MCF 10A (cell line): ENCODE data around the gene SHROOM3. TPM values are rescaled to one million over a fixed set of nuclear protein-coding genes. Genes with fewer than 3 reads are reported as not detected.

Source experiments
- BruUV-seq: library from RNA; stranded (reverse); fragments of 400-500 nt; replicated peaks from 2 replicates; lab custom pipeline; 2021; lab: Mats Ljungman, UMichigan
- CTCF ChIA-PET: fragments of 300-600 bp; sonication (Branson Sonifier 250); formaldehyde crosslinking; extraction: SDS; loops from one replicate; lab custom pipeline; 2021; ENCODE audit warnings: antibody characterized with exemption, inconsistent platforms; lab: Yijun Ruan, JAX
- POLR2A ChIA-PET: fragments of 300-600, 350-650 bp; sonication (Branson Sonifier 250); formaldehyde crosslinking; extraction: SDS; loops from one replicate; lab custom pipeline; 2020; ENCODE audit warnings: antibody characterized with exemption, inconsistent platforms; lab: Yijun Ruan, JAX
- DNase-seq: peaks from one replicate; pipeline ENCODE4 v3.0.0-alpha.2; 2018; ENCODE audit not compliant: unreplicated experiment
- H3K27ac Mint-ChIP-seq: one replicate; pipeline ENCODE4 v1.8.0; 2022; ENCODE audit warnings: mild to moderate bottlenecking, low read depth, mixed read lengths; ENCODE audit not compliant: unreplicated experiment
- H3K27me3 Mint-ChIP-seq: one replicate; pipeline ENCODE4 v1.8.0; 2022; ENCODE audit warnings: mixed read lengths; ENCODE audit not compliant: insufficient read depth, unreplicated experiment
- H3K36me3 Mint-ChIP-seq: one replicate; pipeline ENCODE4 v1.8.0; 2022; ENCODE audit warnings: mild to moderate bottlenecking, moderate library complexity, mixed read lengths; ENCODE audit not compliant: insufficient read depth, unreplicated experiment
- H3K4me1 Mint-ChIP-seq: one replicate; pipeline ENCODE4 v1.8.0; 2022; ENCODE audit warnings: mixed read lengths; ENCODE audit not compliant: insufficient read depth, unreplicated experiment
- H3K4me3 Mint-ChIP-seq: one replicate; pipeline ENCODE4 v1.8.0; 2022; ENCODE audit warnings: mild to moderate bottlenecking, moderate library complexity, mixed read lengths; ENCODE audit not compliant: unreplicated experiment
- H3K9me3 Mint-ChIP-seq: one replicate; pipeline ENCODE4 v1.8.0; 2022; ENCODE audit warnings: mixed read lengths; ENCODE audit not compliant: unreplicated experiment
- intact Hi-C: fragments of 100-400 bp; cut with micrococcal nuclease; formaldehyde crosslinking; loops from 2 replicates; pipeline ENCODE4 v1.14.1; 2022
- total RNA-seq: library from RNA; stranded (reverse); gene quantifications from 2 replicates; pipeline ENCODE4 v1.2.3, GENCODE V29; 2022
- TF ChIP-seq, protein P1 (sequence below): fragments of 200-600 bp; IDR thresholded peaks from one replicate; pipeline ENCODE4 v1.8.0; 2022; ENCODE audit warnings: antibody characterized with exemption, mild to moderate bottlenecking; ENCODE audit not compliant: unreplicated experiment

The SHROOM3 gene
- total RNA-seq, 1 experiment from 2014 or later = 20.7 TPM

- Mint-ChIP-seq H3K4me1 (peaks cover 21% of the 10 kb centered on the region), H3K9me3 (no peaks in the 10 kb centered on the region), H3K4me3 (peak overlapping the region; percentile 65), H3K36me3 (no peaks in the 10 kb centered on the region), H3K27me3 (no peaks in the 10 kb centered on the region), H3K27ac (peak overlapping the region; percentile 44)
- no TSS peak for BruUV-seq
- ChIA-PET POLR2A (interaction anchor here (0.8 to 8.4 kb wide), 28 partner anchors 9 to 721 kb away, joined by 3 to 76 read pairs (median 4); partner anchors contain the start of genes CCNG2, NUP54, SCARB2 and SEPTIN11), CTCF (interaction anchor here (0.6 to 9.9 kb wide), 15 partner anchors 9 to 325 kb away, joined by 3 to 294 read pairs (median 3); no protein-coding TSS in a partner anchor)
- intact Hi-C loops = loop anchor here (10.0 kb wide), 1 partner anchor 609 kb away; no protein-coding TSS in a partner anchor
- TF ChIP-seq, protein P1, sequence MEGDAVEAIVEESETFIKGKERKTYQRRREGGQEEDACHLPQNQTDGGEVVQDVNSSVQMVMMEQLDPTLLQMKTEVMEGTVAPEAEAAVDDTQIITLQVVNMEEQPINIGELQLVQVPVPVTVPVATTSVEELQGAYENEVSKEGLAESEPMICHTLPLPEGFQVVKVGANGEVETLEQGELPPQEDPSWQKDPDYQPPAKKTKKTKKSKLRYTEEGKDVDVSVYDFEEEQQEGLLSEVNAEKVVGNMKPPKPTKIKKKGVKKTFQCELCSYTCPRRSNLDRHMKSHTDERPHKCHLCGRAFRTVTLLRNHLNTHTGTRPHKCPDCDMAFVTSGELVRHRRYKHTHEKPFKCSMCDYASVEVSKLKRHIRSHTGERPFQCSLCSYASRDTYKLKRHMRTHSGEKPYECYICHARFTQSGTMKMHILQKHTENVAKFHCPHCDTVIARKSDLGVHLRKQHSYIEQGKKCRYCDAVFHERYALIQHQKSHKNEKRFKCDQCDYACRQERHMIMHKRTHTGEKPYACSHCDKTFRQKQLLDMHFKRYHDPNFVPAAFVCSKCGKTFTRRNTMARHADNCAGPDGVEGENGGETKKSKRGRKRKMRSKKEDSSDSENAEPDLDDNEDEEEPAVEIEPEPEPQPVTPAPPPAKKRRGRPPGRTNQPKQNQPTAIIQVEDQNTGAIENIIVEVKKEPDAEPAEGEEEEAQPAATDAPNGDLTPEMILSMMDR = no peak
- DNase-seq = no peak
Measured at GRCh38 chr4:76435528-76436319, 695 bp downstream of the SHROOM3 start.

- Mint-ChIP-seq H3K27ac (no peak overlapping the region), H3K36me3 (peaks cover 7% of the 10 kb centered on the region), H3K4me1 (peaks cover 15% of the 10 kb centered on the region), H3K27me3 (no peaks in the 10 kb centered on the region), H3K4me3 (no peak overlapping the region), H3K9me3 (no peaks in the 10 kb centered on the region)
- CTCF ChIA-PET = interaction anchor here (0.5 to 1.0 kb wide), 4 partner anchors 9 to 65 kb away, joined by 3 to 4 read pairs (median 4); no protein-coding TSS in a partner anchor
- TF ChIP-seq, protein P1 = no peak
- BruUV-seq = no TSS peak
- no peak for DNase-seq
- intact Hi-C loops = loop anchor here (10.0 kb wide), 1 partner anchor 605 kb away; no protein-coding TSS in a partner anchor
- POLR2A ChIA-PET = no interaction called here
Measured at GRCh38 chr4:76439491-76439890, 4.5 kb downstream of the SHROOM3 start.

GRCh38 chr4:76441881-76442280 is 6.9 kb downstream of the SHROOM3 start:
- intact Hi-C loops = no loop called here
- no peaks in the 10 kb centered on the region for H3K9me3 Mint-ChIP-seq
- H3K36me3 Mint-ChIP-seq = peaks cover 7% of the 10 kb centered on the region
- ChIA-PET POLR2A (interaction anchor here (0.7 to 1.4 kb wide), 2 partner anchors 11 to 223 kb away, joined by 3 read pairs; no protein-coding TSS in a partner anchor), CTCF (interaction anchor here (0.5 to 1.7 kb wide), 6 partner anchors 10 to 598 kb away, joined by 3 to 7 read pairs (median 4); no protein-coding TSS in a partner anchor)
- H3K27ac Mint-ChIP-seq = no peak overlapping the region
- no peaks in the 10 kb centered on the region for H3K4me1 Mint-ChIP-seq
- TF ChIP-seq, protein P1 = no peak
- BruUV-seq = no TSS peak
- no peak for DNase-seq
- no peak overlapping the region for H3K4me3 Mint-ChIP-seq
- H3K27me3 Mint-ChIP-seq = no peaks in the 10 kb centered on the region

DNA sequence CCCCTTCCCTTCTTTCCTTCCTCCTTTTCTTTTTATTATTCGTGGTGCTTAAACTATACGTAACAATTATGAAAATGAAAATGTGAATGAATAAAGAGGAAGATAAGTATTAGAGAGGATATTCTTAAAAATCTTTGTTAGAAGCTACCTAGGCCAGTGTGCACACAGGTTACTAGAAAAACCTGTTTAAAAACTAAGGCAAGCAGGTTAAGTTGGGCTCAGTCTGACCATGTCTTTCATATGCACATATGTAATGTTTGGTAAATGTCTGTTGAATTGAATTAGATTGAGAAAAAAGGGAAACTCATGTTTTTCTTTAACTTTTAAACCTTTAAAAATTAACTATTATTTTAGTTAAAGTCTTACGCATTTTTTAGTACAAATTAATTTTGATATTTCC is 7.8 kb downstream of the SHROOM3 start:
- TF ChIP-seq, protein P1 = no peak
- DNase-seq = no peak
- no peaks in the 10 kb centered on the region for H3K9me3 Mint-ChIP-seq
- CTCF ChIA-PET = interaction anchor here (0.8 to 1.7 kb wide), 3 partner anchors 11 to 62 kb away, joined by 3 to 7 read pairs (median 5); no protein-coding TSS in a partner anchor
- POLR2A ChIA-PET = interaction anchor here (0.6 kb wide), 1 partner anchor 16 kb away, joined by 3 read pairs; no protein-coding TSS in a partner anchor
- H3K36me3 Mint-ChIP-seq = peaks cover 7% of the 10 kb centered on the region
- peaks cover 8% of the 10 kb centered on the region for H3K4me1 Mint-ChIP-seq
- BruUV-seq = no TSS peak
- no peaks in the 10 kb centered on the region for H3K27me3 Mint-ChIP-seq
- no peak overlapping the region for H3K27ac Mint-ChIP-seq
- H3K4me3 Mint-ChIP-seq = no peak overlapping the region
- intact Hi-C loops = no loop called here
